HepG2 (cell line): ENCODE data around the gene TEAD3. TPM values are rescaled to one million over a fixed set of nuclear protein-coding genes. Genes with fewer than 3 reads are reported as not detected.

Experiments
- ATF7-NPFF ChIP-seq: sonication (generic); formaldehyde crosslinking; IDR thresholded peaks from 2 replicates; pipeline ENCODE4 v1.8.1; 2023; ENCODE audit warnings: mild to moderate bottlenecking, low read depth, missing genetic modification reagents, moderate library complexity
- CBX5 ChIP-seq: sonication (generic); formaldehyde crosslinking; IDR thresholded peaks from 2 replicates; pipeline ENCODE4 v1.4.0; 2020; ENCODE audit warnings: missing genetic modification reagents, borderline replicate concordance
- GATAD1 ChIP-seq: IDR thresholded peaks from 2 replicates; pipeline ENCODE4 v1.6.1; 2016; ENCODE audit warnings: missing genetic modification reagents, missing compliant biosample characterization
- HNRNPK ChIP-seq: fragments of 200-400 bp; formaldehyde crosslinking; IDR thresholded peaks from 2 replicates; pipeline ENCODE4 v1.6.1; 2018; ENCODE audit warnings: low read length, low read depth, moderate library complexity, mild to moderate bottlenecking; ENCODE audit not compliant: poor library complexity, severe bottlenecking
- KDM1A ChIP-seq: IDR thresholded peaks from 2 replicates; pipeline ENCODE4 v1.6.1; 2016; ENCODE audit warnings: missing compliant biosample characterization
- KDM5B ChIP-seq: sonication (generic); formaldehyde crosslinking; IDR thresholded peaks from 2 replicates; pipeline ENCODE4 v1.4.0; 2020; ENCODE audit warnings: missing genetic modification reagents, mild to moderate bottlenecking, borderline replicate concordance
- PAX8 ChIP-seq: sonication (generic); formaldehyde crosslinking; IDR thresholded peaks from 2 replicates; pipeline ENCODE4 v1.8.0; 2022; ENCODE audit warnings: mild to moderate bottlenecking, missing genetic modification reagents, borderline replicate concordance
- PBX2 ChIP-seq: IDR thresholded peaks from 2 replicates; pipeline ENCODE4 v1.6.1; 2016; ENCODE audit warnings: control low read depth
- POLR2A ChIP-seq, 2 experiments: IDR thresholded peaks; 2 replicates each; pipeline ENCODE4 v1.6.1; 2011; ENCODE audit warnings: low read depth in 2 of 2, low read length in 2 of 2, mild to moderate bottlenecking in 1 of 2, moderate library complexity in 1 of 2; ENCODE audit not compliant: insufficient read depth in 1 of 2
- RBM22 ChIP-seq: fragments of 200-400 bp; formaldehyde crosslinking; optimal IDR thresholded peaks from 2 replicates; pipeline ENCODE3; 2017; ENCODE audit warnings: mild to moderate bottlenecking, low read length, moderate library complexity
- RERE ChIP-seq: IDR thresholded peaks from 2 replicates; pipeline ENCODE4 v1.6.1; 2016; ENCODE audit warnings: low read depth, missing genetic modification reagents, missing compliant biosample characterization
- SAFB2 ChIP-seq: sonication (generic); formaldehyde crosslinking; IDR thresholded peaks from 2 replicates; pipeline ENCODE4 v1.5.1; 2020; ENCODE audit warnings: missing genetic modification reagents, low read depth, mild to moderate bottlenecking, borderline replicate concordance
- SNAPC2 ChIP-seq: sonication (generic); formaldehyde crosslinking; IDR thresholded peaks from 2 replicates; pipeline ENCODE4 v1.8.1; 2022; ENCODE audit warnings: mild to moderate bottlenecking, missing genetic modification reagents
- UBTF ChIP-seq: sonication (generic); formaldehyde crosslinking; IDR thresholded peaks from 2 replicates; pipeline ENCODE4 v1.4.0; 2020; ENCODE audit warnings: mild to moderate bottlenecking, missing genetic modification reagents
- ZC3H13 ChIP-seq: sonication (generic); formaldehyde crosslinking; IDR thresholded peaks from 2 replicates; pipeline ENCODE4 v1.8.1; 2023; ENCODE audit warnings: mild to moderate bottlenecking, missing genetic modification reagents, moderate library complexity
- ZNF350 ChIP-seq: sonication (generic); formaldehyde crosslinking; IDR thresholded peaks from 2 replicates; pipeline ENCODE4 v1.4.0; 2020; ENCODE audit warnings: mild to moderate bottlenecking, low read depth, missing genetic modification reagents, borderline replicate concordance
- ZNF543 ChIP-seq: sonication (generic); formaldehyde crosslinking; IDR thresholded peaks from 2 replicates; pipeline ENCODE4 v1.4.0; 2020; ENCODE audit warnings: mild to moderate bottlenecking, missing genetic modification reagents
- ZNF547 ChIP-seq: sonication (generic); formaldehyde crosslinking; IDR thresholded peaks from 2 replicates; pipeline ENCODE4 v1.5.1; 2020; ENCODE audit warnings: mild to moderate bottlenecking, missing genetic modification reagents
- ZNF674 ChIP-seq: sonication (generic); formaldehyde crosslinking; IDR thresholded peaks from 2 replicates; pipeline ENCODE4 v1.5.0; 2020; ENCODE audit warnings: low read depth, mild to moderate bottlenecking, missing genetic modification reagents
- ZNF816 ChIP-seq: sonication (generic); formaldehyde crosslinking; IDR thresholded peaks from 2 replicates; pipeline ENCODE4 v1.8.0; 2022; ENCODE audit warnings: missing genetic modification reagents, mild to moderate bottlenecking, borderline replicate concordance
- polyA plus RNA-seq, 8 experiments: library from polyadenylated mRNA; depleted of rRNA in 3 of 8; stranded (reverse) in 7 of 8; unstranded in 1 of 8; fragments of >200 nt; fragmentation: Illumina TruSeq in 4 of 8; extraction: Trizol in 4 of 8; gene quantifications; 2 replicates each; pipeline versions ENCODE4 v1.2.1 to v1.2.3, GENCODE V29; 2011 to 2016; ENCODE audit warnings: low read depth in 4 of 8, missing spikeins in 1 of 8, mixed read lengths in 1 of 8; ENCODE audit not compliant: insufficient read depth in 1 of 8
- total RNA-seq, 5 experiments: library from RNA; depleted of rRNA; stranded (reverse); fragments of >200 nt; fragmentation: Illumina TruSeq; extraction: Trizol; gene quantifications; 2 replicates each; pipeline ENCODE4 v1.2.3, GENCODE V29; 2016; ENCODE audit warnings: low read depth in 1 of 5

TEAD3 gene
- total and polyA plus RNA-seq, 2 of the 13 experiments (the other 11 are each of a cell fraction or from before 2014, with no cell fraction given), result 15.1 to 16.5 TPM

DNA sequence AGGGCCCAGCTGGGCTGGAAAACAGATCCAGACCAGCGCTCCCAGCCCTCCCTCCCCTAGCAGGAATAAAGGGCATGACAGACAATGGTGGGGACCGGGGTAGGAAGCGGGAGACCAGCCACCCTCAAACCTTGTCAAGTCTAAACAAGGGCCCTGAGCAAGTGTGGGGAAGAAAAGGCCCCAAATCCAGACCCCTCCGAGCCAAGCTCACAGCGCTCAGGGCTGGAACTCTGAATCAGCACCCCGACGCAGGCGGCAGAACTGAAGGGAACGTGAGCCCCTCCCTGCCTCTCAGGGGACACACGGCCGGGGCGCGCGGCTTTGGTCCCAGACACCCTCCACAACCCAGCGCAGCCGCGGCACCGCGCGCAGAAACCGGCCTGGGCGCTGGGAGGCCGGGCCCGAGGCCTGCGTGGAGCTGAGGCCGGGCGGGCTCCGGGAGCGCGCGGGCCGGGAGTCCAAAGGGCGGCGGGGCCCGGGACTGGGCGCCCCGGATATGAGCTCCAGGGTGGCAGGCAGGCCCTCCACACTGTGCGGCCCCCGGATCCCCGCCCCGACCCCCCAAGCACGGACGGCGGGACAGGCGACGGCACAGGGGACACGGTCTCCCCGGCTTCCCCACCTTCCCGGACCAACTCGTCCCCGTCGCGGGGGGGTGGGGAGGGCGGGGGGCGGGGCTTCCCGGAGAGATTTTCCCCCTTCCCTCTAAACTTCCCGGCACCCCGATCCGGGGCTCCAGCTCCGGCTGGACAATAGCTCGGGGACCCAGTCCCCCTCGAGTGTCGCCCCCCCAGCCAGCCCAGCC lies 641 bp downstream of the TEAD3 start (continued):
- 0 out of 2 replicates have a peak, but pooled peaks have one; percentile 56 for TF ChIP-seq ZNF350 (CRISPR knock-in tag)
- TF ChIP-seq RBM22, result peak; percentile 50
- peak; percentile 64; the same call in 1 of the 2 replicates for TF ChIP-seq ZNF543 (CRISPR knock-in tag)
- TF ChIP-seq SNAPC2 (CRISPR knock-in tag), result no peak
- no peak for TF ChIP-seq CBX5
- peak; percentile 51; the same call in 1 of the 2 replicates for TF ChIP-seq KDM5B (CRISPR knock-in tag)
- TF ChIP-seq GATAD1, result peak; percentile 24; the same call in 1 of the 2 replicates
- peak in 1 of 2 experiments; percentile 57; a peak in 2 of 4 replicates for TF ChIP-seq POLR2A (IDR thresholded peaks at IDR 0.05; ENCODE audit: insufficient read depth in 1 of 2, low read depth in 2 of 2, low read length in 2 of 2)
- no peak for TF ChIP-seq KDM1A (CRISPR knock-in tag)
- TF ChIP-seq ZNF674, result 0 out of 2 replicates have a peak, but pooled peaks have one; percentile 11
- peak; percentile 98 for TF ChIP-seq UBTF (CRISPR knock-in tag)
- 0 out of 2 replicates have a peak, but pooled peaks have one; percentile 24 for TF ChIP-seq ZC3H13
- no peak for TF ChIP-seq PBX2 (CRISPR knock-in tag)
- peak; percentile 55; the same call in 1 of the 2 replicates for TF ChIP-seq ZNF547 (CRISPR knock-in tag)
- peak; percentile 50; the same call in 1 of the 2 replicates for TF ChIP-seq SAFB2 (CRISPR knock-in tag)
- peak; percentile 19 for TF ChIP-seq ATF7-NPFF (CRISPR knock-in tag)
- 0 out of 2 replicates have a peak, but pooled peaks have one; percentile 24 for TF ChIP-seq ZNF816 (CRISPR knock-in tag)
- no peak for TF ChIP-seq RERE (CRISPR knock-in tag)
- 0 out of 2 replicates have a peak, but pooled peaks have one; percentile 32 for TF ChIP-seq PAX8
- TF ChIP-seq HNRNPK, result peak; percentile 56
